Subcutaneous preadipocyte (primary cell): ENCODE results near the gene TOP3B. TPM values are rescaled to one million over a fixed set of nuclear protein-coding genes. Genes with fewer than 3 reads are reported as not detected.

Experiments used
- total RNA-seq: library from RNA; depleted of rRNA; stranded (reverse); fragments of >200 nt; gene quantifications from 2 replicates; pipeline ENCODE4 v1.2.3, GENCODE V29; 2012

TOP3B gene, protein sequence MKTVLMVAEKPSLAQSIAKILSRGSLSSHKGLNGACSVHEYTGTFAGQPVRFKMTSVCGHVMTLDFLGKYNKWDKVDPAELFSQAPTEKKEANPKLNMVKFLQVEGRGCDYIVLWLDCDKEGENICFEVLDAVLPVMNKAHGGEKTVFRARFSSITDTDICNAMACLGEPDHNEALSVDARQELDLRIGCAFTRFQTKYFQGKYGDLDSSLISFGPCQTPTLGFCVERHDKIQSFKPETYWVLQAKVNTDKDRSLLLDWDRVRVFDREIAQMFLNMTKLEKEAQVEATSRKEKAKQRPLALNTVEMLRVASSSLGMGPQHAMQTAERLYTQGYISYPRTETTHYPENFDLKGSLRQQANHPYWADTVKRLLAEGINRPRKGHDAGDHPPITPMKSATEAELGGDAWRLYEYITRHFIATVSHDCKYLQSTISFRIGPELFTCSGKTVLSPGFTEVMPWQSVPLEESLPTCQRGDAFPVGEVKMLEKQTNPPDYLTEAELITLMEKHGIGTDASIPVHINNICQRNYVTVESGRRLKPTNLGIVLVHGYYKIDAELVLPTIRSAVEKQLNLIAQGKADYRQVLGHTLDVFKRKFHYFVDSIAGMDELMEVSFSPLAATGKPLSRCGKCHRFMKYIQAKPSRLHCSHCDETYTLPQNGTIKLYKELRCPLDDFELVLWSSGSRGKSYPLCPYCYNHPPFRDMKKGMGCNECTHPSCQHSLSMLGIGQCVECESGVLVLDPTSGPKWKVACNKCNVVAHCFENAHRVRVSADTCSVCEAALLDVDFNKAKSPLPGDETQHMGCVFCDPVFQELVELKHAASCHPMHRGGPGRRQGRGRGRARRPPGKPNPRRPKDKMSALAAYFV
- total RNA-seq: 26.5 and 35.4 TPM in 2 replicates

DNA sequence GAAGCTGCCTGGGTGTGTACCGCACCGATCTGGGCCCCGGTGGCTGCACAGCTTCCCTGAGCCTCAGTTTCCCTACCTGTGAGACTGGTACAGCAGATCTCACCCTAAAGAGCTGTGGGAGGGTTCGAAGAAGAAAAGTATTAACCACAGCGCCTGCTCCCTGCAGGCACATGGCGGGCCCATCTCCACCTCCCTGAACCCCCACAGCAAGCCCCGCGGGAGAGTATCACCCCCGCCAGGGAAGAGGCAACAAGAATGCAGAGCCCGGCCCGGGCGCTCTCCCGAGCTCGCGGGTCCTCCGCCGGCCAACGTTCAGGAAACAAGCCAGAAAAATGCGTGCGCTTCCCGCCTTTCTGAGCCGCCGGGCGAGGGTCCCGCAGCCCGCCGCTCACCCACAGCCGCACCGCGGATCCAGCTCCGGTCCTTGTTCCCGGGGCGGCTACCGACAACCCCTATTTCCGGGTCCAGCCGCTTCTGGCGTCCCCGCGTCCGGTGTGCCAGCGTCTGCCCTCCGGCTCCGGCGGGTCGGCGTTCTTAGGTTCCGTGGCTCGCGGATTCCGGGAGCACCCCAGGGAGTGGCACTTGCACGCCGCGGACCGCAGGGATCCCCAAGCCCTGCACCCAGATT is at the start of gene TOP3B:
TOP3B (minus strand) TSS at position 450 of the 628 bp plus-strand sequence. CDS start 7,078 bp downstream, outside the sequence.

DNA sequence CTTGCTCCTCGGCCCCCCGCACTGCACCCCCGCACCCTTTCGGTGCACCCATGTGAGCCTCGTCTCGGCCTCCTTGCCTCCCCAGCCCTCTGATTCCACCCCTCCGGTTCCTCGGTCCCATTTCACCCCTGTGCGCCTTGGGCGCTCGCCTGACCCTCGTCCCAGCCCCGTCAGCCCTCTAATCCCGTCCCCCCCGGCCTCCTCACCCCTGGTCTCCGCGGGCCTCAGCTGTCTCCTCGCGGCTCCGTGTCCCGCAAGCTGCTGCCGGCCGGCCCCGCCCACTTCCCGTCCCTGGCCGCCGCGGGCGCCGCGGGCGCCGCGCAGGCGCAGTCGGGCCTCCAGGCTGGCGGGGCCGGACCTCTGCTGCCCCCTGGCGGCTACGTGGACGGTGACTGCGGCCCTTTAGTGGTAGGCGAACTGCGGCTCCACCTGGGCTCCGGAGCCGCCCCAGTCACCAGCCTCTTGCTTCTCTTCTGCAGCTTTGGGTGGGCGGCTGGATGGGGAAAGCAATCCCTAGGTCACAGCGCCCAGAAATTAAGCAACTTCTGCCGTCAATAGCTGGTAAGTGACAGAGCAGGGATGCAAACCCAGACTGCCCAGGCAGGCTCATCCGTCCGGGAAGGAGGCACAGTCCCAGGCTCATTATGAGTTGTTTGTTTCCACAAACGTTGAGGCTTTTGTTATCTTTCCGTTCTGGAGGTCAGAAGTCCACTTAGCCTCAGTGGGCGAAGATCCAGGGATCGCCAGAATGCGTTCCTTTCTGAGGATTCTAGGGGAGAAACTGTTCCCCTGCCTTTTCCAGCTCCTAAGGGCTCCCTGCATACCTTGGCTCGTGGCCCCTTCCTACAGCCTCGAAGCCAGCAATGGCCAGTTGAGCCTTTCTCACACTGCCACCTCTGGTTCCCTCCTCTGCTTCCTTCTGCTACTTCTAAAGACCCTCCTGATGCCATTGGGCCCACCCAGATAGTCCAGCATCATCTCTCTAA is 29.7 kb downstream of the TOP3B start, which contains the start of gene PPM1F:
PPM1F (minus strand) TSS at position 263 of the 986 bp plus-strand sequence. CDS start 6,800 bp downstream, outside the sequence.

Other genes with a start within 250 kb of the TOP3B start
- gene YPEL1, start 247.0 kb downstream of the TOP3B start, total RNA-seq: 0.20 and 0.37 TPM in 2 replicates
- 45.2 and 64.1 TPM in 2 replicates for gene MAPK1, start 115.1 kb downstream of the TOP3B start, total RNA-seq
- gene PPM1F, start 29.9 kb downstream of the TOP3B start, total RNA-seq: 26.8 and 41.1 TPM in 2 replicates